ENCODE data around the gene ZNF385A.
A peak's percentile ranks its signal among the peaks of the same experiment; 100 is the strongest.

The ZNF385A gene

GRCh38 chr12:54390668-54391551 lies 6.4 kb upstream of the ZNF385A start:
- DNase-seq: peak; percentile 72

DNA sequence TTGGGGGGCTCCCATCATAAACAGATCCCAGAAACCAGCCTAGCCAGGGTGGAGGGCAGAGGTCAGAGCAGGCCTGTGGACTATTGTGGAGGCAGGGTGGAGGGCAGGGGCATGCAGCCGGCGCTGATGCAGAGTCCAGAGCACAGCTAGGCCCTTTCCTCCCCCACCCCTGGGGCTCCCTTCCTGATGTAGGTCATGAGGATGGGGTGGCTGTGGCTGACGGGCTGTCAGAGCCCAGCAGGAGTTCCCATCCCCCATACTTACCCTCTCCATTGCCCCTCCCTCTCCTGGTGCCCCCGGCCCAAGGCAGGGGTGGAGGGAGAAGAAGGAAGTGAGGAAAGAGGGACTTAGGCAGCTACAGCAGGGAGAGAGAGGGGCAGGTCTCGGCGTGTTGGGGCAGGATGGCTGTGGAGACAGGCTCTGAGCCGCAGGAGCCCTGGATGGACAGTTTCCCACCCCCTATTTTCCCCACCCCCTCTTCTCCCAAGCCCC lies 5.7 kb upstream of the ZNF385A start:
- no peak for DNase-seq

- DNase-seq: no peak
Measured at GRCh38 chr12:54389607-54390175, 5.2 kb upstream of the ZNF385A start.

DNA sequence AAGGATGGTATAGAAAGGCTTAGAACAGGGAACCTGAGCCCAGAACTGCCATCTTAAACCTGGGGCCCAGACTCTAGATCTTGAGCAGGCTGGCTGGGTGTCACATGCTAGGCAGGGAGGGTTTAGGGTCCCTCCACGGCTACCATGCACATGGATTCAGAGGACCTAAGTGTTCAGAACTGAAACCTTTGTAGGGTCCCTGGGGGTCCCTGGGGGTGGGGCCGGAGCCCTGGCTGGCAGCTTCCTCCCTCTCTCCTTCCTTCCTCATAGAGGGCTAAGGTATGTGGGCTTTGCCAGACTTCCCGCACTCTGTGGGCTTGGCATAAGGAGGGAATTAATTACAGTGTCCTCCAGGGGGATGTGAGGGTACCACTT lies 4.6 kb upstream of the ZNF385A start:
- DNase-seq: no peak

DNA sequence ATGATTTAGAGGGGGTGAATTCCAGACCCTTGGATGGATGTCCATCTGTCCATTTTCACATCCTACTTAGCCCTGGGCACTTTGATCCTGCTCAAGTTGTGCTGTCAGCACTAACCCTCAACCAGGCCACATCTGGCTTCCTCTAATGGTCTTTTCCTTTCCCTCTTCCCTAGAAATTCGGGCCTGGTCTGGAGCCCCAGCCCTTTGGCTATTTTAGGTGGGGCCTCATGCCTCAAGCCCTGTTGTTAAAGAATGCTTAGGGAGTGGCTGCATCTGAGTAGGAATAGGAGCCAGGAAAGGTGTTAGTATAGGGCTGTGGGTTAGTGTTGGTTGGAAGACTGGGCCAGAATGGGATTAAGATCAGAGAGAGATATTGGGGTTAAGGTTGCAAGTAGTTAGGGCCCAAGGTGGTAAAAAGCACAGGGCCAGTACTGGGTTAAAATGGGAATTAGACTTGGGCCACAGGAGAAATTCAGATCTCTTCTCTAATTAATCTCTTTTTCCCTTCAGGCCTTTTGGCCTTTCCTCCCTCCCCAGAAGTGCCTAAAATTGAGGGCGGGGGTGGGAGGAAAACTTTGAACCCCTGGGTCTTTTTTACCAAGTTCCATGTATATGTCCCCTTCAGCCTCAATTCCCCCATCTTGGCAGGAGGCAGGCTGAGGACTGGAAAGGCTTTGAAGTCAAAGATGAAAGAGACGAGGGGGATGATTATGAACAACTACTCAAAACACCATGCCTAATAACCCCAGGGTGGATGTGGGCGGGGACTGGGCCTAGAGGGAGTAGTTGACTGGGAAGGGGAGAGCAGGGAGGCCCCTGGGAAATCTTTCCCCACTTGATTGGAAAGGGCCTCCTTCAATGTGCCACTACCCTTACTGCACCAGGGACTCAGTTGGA lies 4.0 kb upstream of the ZNF385A start:
- DNase-seq: no peak

GRCh38 chr12:54387114-54387467 lies 2.6 kb upstream of the ZNF385A start:
- no peak for DNase-seq

- no peak for DNase-seq
Measured at GRCh38 chr12:54386403-54387113, 2.0 kb upstream of the ZNF385A start.

- DNase-seq: no peak
Measured at GRCh38 chr12:54385251-54385914, 850 bp upstream of the ZNF385A start.

DNA sequence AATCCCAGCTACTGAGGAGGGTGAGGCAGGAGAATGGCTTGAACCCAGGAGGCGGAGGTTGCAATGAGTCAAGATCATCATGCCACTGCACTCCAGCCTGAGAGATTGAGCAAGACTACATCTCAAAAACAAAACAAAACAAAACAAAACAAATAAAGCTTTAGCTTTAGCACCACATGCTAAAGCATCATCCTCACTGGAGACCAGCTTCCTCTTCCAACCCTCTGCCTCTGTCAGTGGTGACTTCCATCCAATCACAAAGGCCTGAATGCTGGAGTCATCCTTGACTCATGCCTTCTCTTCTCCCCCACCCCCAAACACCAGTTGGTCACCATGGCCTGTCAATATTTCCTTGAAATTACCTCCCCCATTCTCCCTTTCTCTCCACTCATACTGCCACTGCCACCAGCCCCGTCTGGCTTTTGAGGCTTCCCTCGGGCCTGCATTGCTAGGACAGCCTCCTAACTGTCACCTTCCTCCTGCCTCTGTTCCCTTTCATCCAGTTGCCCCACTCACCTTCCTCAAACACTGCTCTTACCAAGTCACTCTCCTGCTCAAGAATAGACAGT lies 1.4 kb downstream of the ZNF385A start:
- DNase-seq: no peak

- no peak for DNase-seq
Measured at GRCh38 chr12:54381136-54381535, 3.4 kb downstream of the ZNF385A start.

DNA sequence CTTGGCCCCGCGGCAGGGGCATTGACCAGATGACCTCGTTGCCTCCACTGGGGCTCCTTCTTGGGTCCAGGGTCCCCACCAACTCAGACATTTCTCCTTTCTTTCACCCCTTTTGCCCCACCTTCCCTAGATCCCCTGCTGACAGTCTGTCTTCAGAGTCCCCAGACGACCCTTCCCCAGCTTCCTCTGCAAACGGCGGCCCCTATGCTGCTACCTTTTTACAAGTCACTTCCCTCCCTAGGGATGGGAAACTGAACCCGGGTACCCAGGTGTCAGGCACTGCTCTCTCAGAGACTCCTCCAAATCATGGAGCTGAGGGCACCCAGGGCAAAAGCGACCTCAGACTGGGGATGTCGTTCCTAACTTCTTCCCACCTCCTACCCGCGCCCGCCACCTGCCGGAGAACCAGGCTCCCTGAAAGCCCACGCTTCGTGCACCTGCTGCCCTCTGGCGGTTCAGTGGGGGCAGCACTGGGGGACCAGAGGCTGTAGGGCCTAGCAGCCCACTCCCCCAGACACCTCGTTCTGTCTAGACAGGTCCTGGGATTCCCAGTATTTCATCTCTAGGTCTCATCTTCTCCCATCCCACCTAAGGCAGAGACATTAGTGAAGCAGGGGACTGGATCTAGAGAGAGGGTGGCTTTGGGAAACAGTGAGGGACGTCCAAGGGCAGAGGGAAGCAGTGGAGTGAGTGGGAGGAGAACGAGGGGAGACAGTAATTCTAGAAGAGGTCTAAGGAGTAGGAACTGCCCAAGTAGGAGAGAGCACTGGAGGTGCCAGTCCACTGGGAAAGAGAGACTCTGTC lies 4.9 kb downstream of the ZNF385A start:
- DNase-seq: peak; percentile 97

DNA sequence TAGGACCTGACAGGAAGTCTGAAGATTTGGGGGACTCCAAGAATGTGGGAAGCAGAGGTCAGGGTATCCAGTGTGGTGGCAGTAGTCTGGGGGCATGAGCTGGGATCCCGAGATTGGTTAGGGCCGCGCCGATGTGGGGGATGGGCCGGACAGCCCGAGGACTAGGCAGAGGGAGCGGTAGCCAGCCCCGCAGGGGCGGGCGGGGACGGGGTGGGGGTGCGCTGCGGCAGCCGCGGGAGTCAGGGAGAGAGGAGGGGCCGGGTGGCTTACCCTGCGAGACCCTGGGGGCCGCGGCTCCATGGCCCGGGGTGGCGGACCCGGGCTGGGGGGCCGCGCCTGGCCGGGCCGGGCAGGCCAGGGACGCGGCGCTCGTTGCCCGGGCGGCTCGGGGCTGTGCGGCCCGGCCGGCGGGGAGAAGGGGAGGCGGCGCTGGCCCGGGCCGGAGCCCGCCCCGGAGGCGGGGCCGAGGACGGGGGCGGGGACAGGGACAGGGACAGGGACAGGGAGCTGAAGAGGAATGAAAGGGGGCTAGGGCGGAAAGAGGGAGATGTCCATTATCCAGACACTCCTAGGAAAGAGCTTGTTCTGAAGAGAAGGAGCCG lies 5.6 kb downstream of the ZNF385A start:
- peak; percentile 90 for DNase-seq

- DNase-seq: no peak
Measured at GRCh38 chr12:54377797-54378515, 6.6 kb downstream of the ZNF385A start.

GRCh38 chr12:54377007-54377406 lies 7.5 kb downstream of the ZNF385A start:
- DNase-seq: no peak

DNA sequence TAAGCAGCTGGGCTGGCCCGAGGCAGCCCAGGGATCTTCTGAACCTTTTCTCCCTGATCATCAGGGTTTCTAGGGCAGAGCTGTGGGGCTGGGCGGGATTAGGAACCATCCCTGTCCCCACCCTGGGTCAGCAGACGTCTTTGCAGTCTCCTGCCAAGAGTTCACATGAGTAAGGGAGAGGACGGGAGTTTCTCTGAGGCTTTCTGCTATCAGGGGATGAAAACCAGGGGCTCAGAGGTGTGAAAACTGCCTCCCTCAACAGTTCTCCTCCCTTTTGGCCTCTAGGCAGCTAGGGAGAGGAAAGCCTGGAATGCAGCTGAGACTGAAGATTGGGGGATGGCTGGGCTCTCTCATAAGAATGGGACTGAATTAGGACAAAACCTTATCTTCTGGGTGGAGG lies 7.9 kb downstream of the ZNF385A start:
- DNase-seq: no peak

- DNase-seq: no peak
Measured at GRCh38 chr12:54375259-54375579, 9.3 kb downstream of the ZNF385A start.

GRCh38 chr12:54374562-54375258 lies 9.8 kb downstream of the ZNF385A start:
- no peak for DNase-seq

GRCh38 chr12:54373649-54374561 lies 10.6 kb downstream of the ZNF385A start:
- no peak for DNase-seq
